Endothelial cell of umbilical vein (primary cell): ENCODE measurements around the gene CEP170. TPM values are rescaled to one million over a fixed set of nuclear protein-coding genes. Genes with fewer than 3 reads are reported as not detected.

Experiments used
- BruUV-seq: library from RNA; stranded (reverse); fragments of 400-500 nt; replicated peaks from 2 replicates; lab custom pipeline; 2021; lab: Mats Ljungman, UMichigan
- CTCF ChIA-PET: fragments of 300-600, 350-600 bp; sonication (Branson Sonifier 250); formaldehyde crosslinking; loops from one replicate; lab custom pipeline; 2021; ENCODE audit warnings: antibody characterized with exemption, inconsistent platforms; lab: Charles Lee
- POLR2A ChIA-PET: fragments of 300-600, 350-600 bp; sonication (Branson Sonifier 250); formaldehyde crosslinking; loops from one replicate; lab custom pipeline; 2021; ENCODE audit warnings: antibody characterized with exemption, inconsistent platforms; lab: Charles Lee
- DNase-seq: peaks from one replicate; pipeline ENCODE4 v3.0.0-alpha.2; 2011; ENCODE audit warnings: low read depth, low spot score
- FAIRE-seq: peaks from 2 replicates; lab custom pipeline; 2011; peaks lifted over from hg19 to GRCh38; lab: Jason Lieb, UNC
- H2AFZ ChIP-seq: 2 replicates; pipeline ENCODE4 v1.6.0; 2012; ENCODE audit warnings: low read depth, low read length, control low read depth, inconsistent platforms
- H3K27ac ChIP-seq: 2 replicates; pipeline ENCODE4 v1.5.1; 2011; ENCODE audit warnings: low read depth, mild to moderate bottlenecking, control low read depth, low read length, moderate library complexity; ENCODE audit not compliant: insufficient read depth
- H3K27me3 ChIP-seq, 2 experiments: 2 replicates each; pipeline versions ENCODE4 v1.6.0 to v1.6.1; 2011; ENCODE audit warnings: low read length in 2 of 2, mixed read lengths in 1 of 2; ENCODE audit not compliant: control insufficient read depth in 2 of 2, insufficient read depth in 2 of 2
- H3K36me3 ChIP-seq, 2 experiments: 2 replicates in 1 of 2; 3 replicates in 1 of 2; pipeline ENCODE4 v1.5.1; 2011; ENCODE audit warnings: low read length in 2 of 2, mild to moderate bottlenecking in 1 of 2, moderate library complexity in 1 of 2; ENCODE audit not compliant: control insufficient read depth in 2 of 2, insufficient read depth in 2 of 2; ENCODE audit errors: extremely low read depth in 1 of 2
- H3K4me1 ChIP-seq: 3 replicates; pipeline ENCODE4 v1.5.1; 2011; ENCODE audit warnings: mild to moderate bottlenecking, low read length; ENCODE audit not compliant: control insufficient read depth, insufficient read depth; ENCODE audit errors: extremely low read depth
- H3K4me2 ChIP-seq: 2 replicates; pipeline ENCODE4 v1.6.1; 2011; ENCODE audit warnings: low read length, control low read depth, mixed read lengths; ENCODE audit not compliant: insufficient read depth
- H3K4me3 ChIP-seq, 3 experiments: fragments of 200-600 bp in 1 of 3; sonication (generic), shearing (Covaris generic) in 1 of 3; replicated peaks in 1 of 3; 2 replicates each; pipeline ENCODE4 v1.5.1; 2011 to 2016; ENCODE audit warnings: control low read depth in 3 of 3, low read length in 3 of 3, mild to moderate bottlenecking in 2 of 3, inconsistent platforms in 1 of 3, low read depth in 1 of 3, moderate library complexity in 1 of 3; ENCODE audit not compliant: insufficient read depth in 1 of 3
- H3K79me2 ChIP-seq: 2 replicates; pipeline ENCODE4 v1.6.0; 2012; ENCODE audit warnings: low read length, inconsistent platforms; ENCODE audit not compliant: control insufficient read depth, insufficient read depth
- H3K9ac ChIP-seq: replicated peaks from 2 replicates; pipeline ENCODE3; 2011; ENCODE audit warnings: low read length, control low read depth; ENCODE audit not compliant: insufficient read depth; ENCODE audit errors: extremely low read depth
- H3K9me1 ChIP-seq: replicated peaks from 3 replicates; pipeline ENCODE4 v1.6.0; 2011; ENCODE audit warnings: mild to moderate bottlenecking, low read length; ENCODE audit not compliant: control insufficient read depth, insufficient read depth; ENCODE audit errors: extremely low read depth
- H3K9me3 ChIP-seq: replicated peaks from 2 replicates; pipeline ENCODE4 v1.5.1; 2012; ENCODE audit warnings: low read length, inconsistent platforms; ENCODE audit not compliant: control insufficient read depth, insufficient read depth
- H4K20me1 ChIP-seq: replicated peaks from 2 replicates; pipeline ENCODE3; 2011; ENCODE audit warnings: mild to moderate bottlenecking, low read length; ENCODE audit not compliant: control insufficient read depth, insufficient read depth; ENCODE audit errors: extremely low read depth
- CTCF ChIP-seq, 2 donors: IDR thresholded peaks; 1 replicate in 1 of 2; 2 replicates in 1 of 2; pipeline ENCODE4 v1.5.1; 2011; ENCODE audit warnings: low read length in 2 of 2, mild to moderate bottlenecking in 2 of 2, moderate library complexity in 2 of 2, control low read depth in 1 of 2, inconsistent platforms in 1 of 2, low read depth in 1 of 2; ENCODE audit not compliant: insufficient read depth in 1 of 2; ENCODE audit errors: extremely low read depth in 1 of 2
- EZH2 ChIP-seq: IDR thresholded peaks from 2 replicates; pipeline ENCODE4 v1.6.1; 2012; ENCODE audit warnings: borderline replicate concordance, low read depth, mild to moderate bottlenecking, moderate library complexity, low read length, inconsistent platforms; ENCODE audit not compliant: severe bottlenecking
- FOS ChIP-seq: IDR thresholded peaks from 2 replicates; pipeline ENCODE4 v1.6.1; 2011; ENCODE audit warnings: mild to moderate bottlenecking, low read length, moderate library complexity, borderline replicate concordance; ENCODE audit not compliant: insufficient read depth
- GATA2 ChIP-seq: IDR thresholded peaks from 2 replicates; pipeline ENCODE4 v1.7.0; 2011; ENCODE audit warnings: low read depth, mild to moderate bottlenecking, moderate library complexity, mixed read lengths, low read length; ENCODE audit not compliant: insufficient read length, insufficient read depth
- MAX ChIP-seq: IDR thresholded peaks from 2 replicates; pipeline ENCODE4 v1.6.1; 2011; ENCODE audit not compliant: insufficient read depth, insufficient read length
- MYC ChIP-seq: IDR thresholded peaks from one replicate; pipeline ENCODE4 v1.6.1; 2011; ENCODE audit warnings: mild to moderate bottlenecking, low read depth, low read length
- POLR2A ChIP-seq: IDR thresholded peaks from 2 replicates; pipeline ENCODE4 v1.6.1; 2012; ENCODE audit warnings: low read depth, mild to moderate bottlenecking, control low read depth, low read length
- dilution Hi-C: fragments of 300-500 bp; cut with MboI; formaldehyde crosslinking; loops from one replicate; pipeline ENCODE4 v1.15.0; 2019; ENCODE audit warnings: low sequenced_read_pairs; ENCODE audit not compliant: extremely low pct_ligation_motif_present
- intact Hi-C: fragments of 100-400 bp; cut with micrococcal nuclease; formaldehyde crosslinking; loops from one replicate; pipeline ENCODE4 v1.10.0; 2022
- polyA plus RNA-seq, 4 experiments: library from polyadenylated mRNA; depleted of rRNA in 3 of 4; stranded (reverse) in 3 of 4; unstranded in 1 of 4; fragments of >200 nt; gene quantifications; 2 replicates each; pipeline versions ENCODE4 v1.2.1 to v1.2.3, GENCODE V29; 2011 to 2012; ENCODE audit warnings: missing spikeins in 1 of 4
- total RNA-seq: library from RNA; stranded (reverse); gene quantifications from 2 replicates; pipeline ENCODE4 v1.2.3, GENCODE V29; 2021

The CEP170 gene
- total and polyA plus RNA-seq, 2 donors (not counting 3 experiments of a cell fraction or from before 2014, with no cell fraction given), result 49.6 to 225 TPM

- no peak overlapping the region for H3K27ac ChIP-seq
- no peak overlapping the region for H3K9ac ChIP-seq
- peaks cover 17% of the 10 kb centered on the region for H3K4me1 ChIP-seq
- no peak overlapping the region for H2AFZ ChIP-seq
- no TSS peak for BruUV-seq
- no peaks in the 10 kb centered on the region for H3K36me3 ChIP-seq
- no peak overlapping the region for H3K4me2 ChIP-seq
- dilution Hi-C loops (no loop called here), intact Hi-C loops (no loop called here)
- no peaks in the 10 kb centered on the region for H3K9me1 ChIP-seq
- H3K79me2 ChIP-seq, result peaks cover 98% of the 10 kb centered on the region
- H3K4me3 ChIP-seq, result no peak overlapping the region
- FAIRE-seq (no peak), DNase-seq (peak; percentile 33)
- TF ChIP-seq CTCF (IDR thresholded peaks at IDR 0.05; ENCODE audit: extremely low read depth in 1 of 2, insufficient read depth in 1 of 2, low read depth in 1 of 2, low read length in 2 of 2) (no peak), GATA2 (no peak), EZH2 (no peak), POLR2A (no peak), FOS (no peak)
- ChIA-PET POLR2A (no interaction called here), CTCF (no interaction called here)
- H3K27me3 ChIP-seq, result no peaks in the 10 kb centered on the region
- peaks cover 7% of the 10 kb centered on the region for H3K9me3 ChIP-seq
- H4K20me1 ChIP-seq, result peaks cover 28% of the 10 kb centered on the region
Measured at GRCh38 chr1:243230914-243231313, 24.2 kb downstream of the CEP170 start.

DNA sequence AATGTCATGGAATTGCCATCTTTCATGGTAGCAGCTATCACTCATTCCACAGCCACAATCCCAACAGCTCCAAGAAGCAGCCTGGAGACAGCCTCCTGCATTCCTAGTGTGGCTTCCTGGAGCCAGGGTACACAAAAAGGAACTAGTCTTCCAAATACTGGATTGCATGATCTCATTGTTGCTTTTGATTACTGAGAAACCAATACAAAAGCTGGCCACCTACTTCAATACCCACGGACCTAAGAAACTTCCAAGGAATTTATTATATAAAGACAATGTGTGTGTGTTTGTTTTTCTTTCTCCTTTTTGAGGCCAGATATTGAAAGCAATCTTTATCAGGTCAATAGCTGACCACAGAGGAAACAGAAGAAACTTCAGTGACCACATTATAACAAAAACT is 25.6 kb downstream of the CEP170 start:
- no peak overlapping the region for H3K9ac ChIP-seq
- no TSS peak for BruUV-seq
- H3K4me3 ChIP-seq, result no peak overlapping the region
- ChIA-PET POLR2A (interaction anchor here (0.6 kb wide), 1 partner anchor 17 kb away, joined by 3 read pairs; no protein-coding TSS in a partner anchor), CTCF (interaction anchor here (1.0 kb wide), 1 partner anchor 25 kb away, joined by 3 read pairs; no protein-coding TSS in a partner anchor)
- H3K27ac ChIP-seq, result no peak overlapping the region
- no peak overlapping the region for H2AFZ ChIP-seq
- H3K79me2 ChIP-seq, result peaks cover 97% of the 10 kb centered on the region
- peaks cover 4% of the 10 kb centered on the region for H3K4me1 ChIP-seq
- peaks cover 7% of the 10 kb centered on the region for H3K9me3 ChIP-seq
- no peak overlapping the region for H3K4me2 ChIP-seq
- FAIRE-seq (no peak), DNase-seq (no peak)
- H3K27me3 ChIP-seq, result no peaks in the 10 kb centered on the region
- intact Hi-C loops, result no loop called here
- dilution Hi-C loops, result no loop called here
- no peaks in the 10 kb centered on the region for H3K9me1 ChIP-seq
- peaks cover 24% of the 10 kb centered on the region for H4K20me1 ChIP-seq
- TF ChIP-seq FOS (no peak), MAX (no peak), CTCF (IDR thresholded peaks at IDR 0.05; ENCODE audit: extremely low read depth in 1 of 2, insufficient read depth in 1 of 2, low read depth in 1 of 2, low read length in 2 of 2) (no peak), MYC (no peak), EZH2 (no peak)
- no peaks in the 10 kb centered on the region for H3K36me3 ChIP-seq
